SK-N-SH (cell line): Measurements from ENCODE around the gene C13orf46. TPM values are rescaled to one million over a fixed set of nuclear protein-coding genes. Genes with fewer than 3 reads are reported as not detected.

Source experiments
- CTCF ChIA-PET: fragments of 300-600, 350-600 bp; formaldehyde crosslinking; extraction: SDS; loops from one replicate; lab custom pipeline; 2021; lab: Yijun Ruan, JAX
- POLR2A ChIA-PET: fragments of 350-600 bp; sonication (Branson Sonifier 250); formaldehyde crosslinking; extraction: SDS; loops from one replicate; lab custom pipeline; 2020; ENCODE audit warnings: antibody characterized with exemption, inconsistent platforms; lab: Yijun Ruan, JAX
- DNase-seq: peaks from one replicate; pipeline ENCODE4 v3.0.0; 2012
- H2AFZ ChIP-seq: fragments of 200-600 bp; sonication (generic); 2 replicates; pipeline ENCODE4 v1.8.1; 2016; ENCODE audit warnings: antibody characterized with exemption, mild to moderate bottlenecking, low read depth
- H3F3A ChIP-seq: fragments of 200-600 bp; sonication (generic); replicated peaks from 2 replicates; pipeline ENCODE3; 2016; ENCODE audit warnings: antibody characterized with exemption, mild to moderate bottlenecking; ENCODE audit not compliant: insufficient read depth
- H3K27ac ChIP-seq, 2 experiments: fragments of 200-500 bp in 1 of 2; fragments of 200-600 bp in 1 of 2; sonication (Bioruptor generic) in 1 of 2; sonication (generic), shearing (Covaris generic) in 1 of 2; 2 replicates each; pipeline versions ENCODE4 v1.5.1 to v1.6.1; 2014 to 2016; ENCODE audit warnings: low read depth in 2 of 2, inconsistent platforms in 1 of 2, low read length in 1 of 2, mild to moderate bottlenecking in 1 of 2, mixed read lengths in 1 of 2
- H3K27me3 ChIP-seq: fragments of 200-600 bp; sonication (generic), shearing (Covaris generic); 2 replicates; pipeline ENCODE4 v1.6.1; 2016; ENCODE audit warnings: mixed run types; ENCODE audit not compliant: insufficient read depth
- H3K36me3 ChIP-seq, 2 experiments: fragments of 200-500 bp in 1 of 2; fragments of 200-600 bp in 1 of 2; sonication (Bioruptor generic) in 1 of 2; sonication (generic) in 1 of 2; replicated peaks in 1 of 2; 2 replicates each; pipeline versions ENCODE3 to v1.5.1; 2014 to 2016; ENCODE audit warnings: low read length in 1 of 2, mild to moderate bottlenecking in 1 of 2; ENCODE audit not compliant: insufficient read depth in 2 of 2, control insufficient read depth in 1 of 2
- H3K4me1 ChIP-seq, 2 experiments: fragments of 200-500 bp in 1 of 2; fragments of 200-600 bp in 1 of 2; sonication (Bioruptor generic) in 1 of 2; sonication (generic), shearing (Covaris generic) in 1 of 2; 2 replicates each; pipeline versions ENCODE4 v1.5.1 to v1.6.1; 2014 to 2016; ENCODE audit warnings: low read depth in 1 of 2, low read length in 1 of 2, mixed run types in 1 of 2; ENCODE audit not compliant: insufficient read depth in 2 of 2, control insufficient read depth in 1 of 2
- H3K4me2 ChIP-seq: fragments of 200-600 bp; sonication (generic), shearing (Covaris generic); 2 replicates; pipeline ENCODE4 v1.6.1; 2017; ENCODE audit warnings: mixed run types
- H3K4me3 ChIP-seq, 2 experiments: fragments of 200-500 bp in 1 of 2; fragments of 200-600 bp in 1 of 2; sonication (Bioruptor generic) in 1 of 2; sonication (generic), shearing (Covaris generic) in 1 of 2; 2 replicates each; pipeline versions ENCODE4 v1.5.1 to v1.8.1; 2014 to 2016; ENCODE audit warnings: low read depth in 2 of 2, inconsistent platforms in 1 of 2, low read length in 1 of 2, mild to moderate bottlenecking in 1 of 2, mixed read lengths in 1 of 2, moderate library complexity in 1 of 2
- H3K79me2 ChIP-seq: fragments of 200-600 bp; sonication (generic); 2 replicates; pipeline ENCODE4 v1.8.1; 2017; ENCODE audit warnings: mild to moderate bottlenecking; ENCODE audit not compliant: insufficient read depth
- H3K9ac ChIP-seq: fragments of 200-600 bp; sonication (generic); 2 replicates; pipeline ENCODE4 v1.6.1; 2017; ENCODE audit warnings: mixed run types
- H3K9me2 ChIP-seq: fragments of 200-600 bp; sonication (generic); 2 replicates; pipeline ENCODE4 v1.6.1; 2017; ENCODE audit warnings: mixed run types
- H3K9me3 ChIP-seq: fragments of 200-600 bp; sonication (generic); 2 replicates; pipeline ENCODE4 v1.6.1; 2017; ENCODE audit warnings: mixed run types, mild to moderate bottlenecking, moderate library complexity
- H4K20me1 ChIP-seq: fragments of 200-600 bp; sonication (generic); 2 replicates; pipeline ENCODE4 v1.6.1; 2017; ENCODE audit warnings: mild to moderate bottlenecking, mixed run types; ENCODE audit not compliant: insufficient read depth
- ELF1 ChIP-seq: IDR thresholded peaks from 2 replicates; pipeline ENCODE4 v1.4.0; 2012
- EZH2phosphoT487 ChIP-seq: fragments of 200-600 bp; sonication (generic); IDR thresholded peaks from 2 replicates; pipeline ENCODE4 v1.6.1; 2017; ENCODE audit warnings: low read depth, mixed run types, mild to moderate bottlenecking, antibody characterized with exemption, moderate library complexity, borderline replicate concordance
- FOXJ3 ChIP-seq: sonication (generic); formaldehyde crosslinking; IDR thresholded peaks from 2 replicates; pipeline ENCODE4 v1.5.1; 2020; ENCODE audit warnings: mild to moderate bottlenecking, missing genetic modification reagents
- FOXM1 ChIP-seq: IDR thresholded peaks from 2 replicates; pipeline ENCODE4 v1.4.0; 2012; ENCODE audit warnings: low read depth, mild to moderate bottlenecking
- GABPA ChIP-seq: IDR thresholded peaks from 2 replicates; pipeline ENCODE4 v1.4.0; 2012; ENCODE audit warnings: low read depth, mild to moderate bottlenecking
- GATA2 ChIP-seq: sonication (generic); formaldehyde crosslinking; IDR thresholded peaks from 2 replicates; pipeline ENCODE4 v1.5.0; 2020; ENCODE audit warnings: mild to moderate bottlenecking, missing genetic modification reagents
- IRF3 ChIP-seq: fragments of 150-350 bp; IDR thresholded peaks from 2 replicates; pipeline ENCODE4 v1.6.1; 2016; ENCODE audit warnings: mild to moderate bottlenecking, low read depth, low read length
- JUND ChIP-seq: IDR thresholded peaks from 2 replicates; pipeline ENCODE4 v1.4.0; 2012
- MAX ChIP-seq: IDR thresholded peaks from 2 replicates; pipeline ENCODE4 v1.4.0; 2012; ENCODE audit warnings: low read depth
- MEF2A ChIP-seq: IDR thresholded peaks from 2 replicates; pipeline ENCODE4 v1.4.0; 2012; ENCODE audit warnings: low read depth, borderline replicate concordance
- MXI1 ChIP-seq: IDR thresholded peaks from 2 replicates; pipeline ENCODE4 v1.6.1; 2012; ENCODE audit warnings: mild to moderate bottlenecking, low read depth, low read length, improper control_type of control experiment
- NFIC ChIP-seq: IDR thresholded peaks from 2 replicates; pipeline ENCODE4 v1.4.0; 2012; ENCODE audit warnings: borderline replicate concordance
- NRF1 ChIP-seq: IDR thresholded peaks from 2 replicates; pipeline ENCODE4 v1.6.1; 2012; ENCODE audit warnings: low read depth, mild to moderate bottlenecking, low read length
- PBX3 ChIP-seq: IDR thresholded peaks from 2 replicates; pipeline ENCODE4; 2012
- RAD21 ChIP-seq: IDR thresholded peaks from 2 replicates; pipeline ENCODE4 v1.6.1; 2012; ENCODE audit warnings: mild to moderate bottlenecking, low read length
- RCOR1 ChIP-seq: fragments of 150-350 bp; IDR thresholded peaks from 2 replicates; pipeline ENCODE4 v1.6.1; 2017; ENCODE audit warnings: antibody characterized with exemption, low read length
- REST ChIP-seq: IDR thresholded peaks from 2 replicates; pipeline ENCODE4 v1.6.1; 2012; ENCODE audit warnings: mild to moderate bottlenecking, low read depth, low read length, moderate library complexity
- RFX5 ChIP-seq: IDR thresholded peaks from 2 replicates; pipeline ENCODE4 v1.6.1; 2012; ENCODE audit warnings: mild to moderate bottlenecking, improper control_type of control experiment, low read length
- RXRA ChIP-seq: IDR thresholded peaks from 2 replicates; pipeline ENCODE4 v1.4.0; 2012; ENCODE audit warnings: low read depth, mild to moderate bottlenecking, borderline replicate concordance
- SIN3A ChIP-seq: IDR thresholded peaks from 2 replicates; pipeline ENCODE4 v1.6.1; 2012; ENCODE audit warnings: low read depth, mild to moderate bottlenecking, low read length, moderate library complexity, borderline replicate concordance
- SMC3 ChIP-seq: IDR thresholded peaks from 2 replicates; pipeline ENCODE4 v1.6.1; 2012; ENCODE audit warnings: low read depth, low read length, improper control_type of control experiment
- TAF1 ChIP-seq: IDR thresholded peaks from 2 replicates; pipeline ENCODE4 v1.6.1; 2012; ENCODE audit warnings: low read depth, mild to moderate bottlenecking, low read length, moderate library complexity, borderline replicate concordance
- TCF12 ChIP-seq: IDR thresholded peaks from 2 replicates; pipeline ENCODE4 v1.4.0; 2012
- WGBS: methylation state at CpG from one replicate; pipeline ENCODE4 v1.1.6; 2017; ENCODE audit warnings: low lambda C conversion rate; 5-methylcytosine and 5-hydroxymethylcytosine counted together
- polyA plus RNA-seq, 3 experiments: library from polyadenylated mRNA; depleted of rRNA; stranded (reverse); fragments of >200 nt; gene quantifications; 2 replicates each; pipeline ENCODE4 v1.2.3, GENCODE V29; 2012

Gene C13orf46
- polyA plus RNA-seq, 1 of the 3 experiments (the other 2 are of a cell fraction), result 1.7 TPM

GRCh38 chr13:114009590-114010400 lies 35.9 kb upstream of the C13orf46 start:
- no peaks in the 10 kb centered on the region for H3F3A ChIP-seq
- CTCF ChIA-PET, result no interaction called here
- POLR2A ChIA-PET, result no interaction called here
- no peaks in the 10 kb centered on the region for H3K79me2 ChIP-seq
- peaks cover 12 to 22% of the 10 kb centered on the region in 2 experiments for H3K36me3 ChIP-seq
- no peak overlapping the region for H2AFZ ChIP-seq
- no peaks in the 10 kb centered on the region for H4K20me1 ChIP-seq
- H3K4me2 ChIP-seq, result no peak overlapping the region
- no peaks in the 10 kb centered on the region for H3K27me3 ChIP-seq
- H3K9me2 ChIP-seq, result no peaks in the 10 kb centered on the region
- WGBS, result 93% methylated on average over 21 of the region's 31 CpGs
- H3K27ac ChIP-seq, result no peak overlapping the region
- no peak overlapping the region for H3K4me3 ChIP-seq
- no peak overlapping the region for H3K9ac ChIP-seq
- DNase-seq, result no peak
- no peak for TF ChIP-seq TCF12
- no peak for TF ChIP-seq RXRA
- TF ChIP-seq RAD21, result no peak
- TF ChIP-seq NRF1, result no peak
- no peak for TF ChIP-seq MXI1
- TF ChIP-seq SMC3, result no peak
- no peak for TF ChIP-seq JUND
- H3K4me1 ChIP-seq, result no peaks in the 10 kb centered on the region
- H3K9me3 ChIP-seq, result no peaks in the 10 kb centered on the region

GRCh38 chr13:114008964-114009589 lies 35.2 kb upstream of the C13orf46 start:
- no peaks in the 10 kb centered on the region for H4K20me1 ChIP-seq
- no peaks in the 10 kb centered on the region for H3F3A ChIP-seq
- POLR2A ChIA-PET, result no interaction called here
- H3K27me3 ChIP-seq, result no peaks in the 10 kb centered on the region
- CTCF ChIA-PET, result no interaction called here
- H3K4me2 ChIP-seq, result no peak overlapping the region
- DNase-seq, result no peak
- H3K9ac ChIP-seq, result no peak overlapping the region
- H2AFZ ChIP-seq, result no peak overlapping the region
- H3K79me2 ChIP-seq, result no peaks in the 10 kb centered on the region
- no peaks in the 10 kb centered on the region for H3K9me2 ChIP-seq
- H3K9me3 ChIP-seq, result no peaks in the 10 kb centered on the region
- H3K4me3 ChIP-seq, result no peak overlapping the region
- H3K4me1 ChIP-seq, result no peaks in the 10 kb centered on the region; a peak in 1 of 4 replicates
- H3K27ac ChIP-seq, result no peak overlapping the region
- H3K36me3 ChIP-seq, result peaks cover 12 to 21% of the 10 kb centered on the region in 2 experiments
- TF ChIP-seq SIN3A (no peak), GABPA (no peak), GATA2 (no peak), MAX (no peak), FOXM1 (no peak), ELF1 (no peak), NFIC (no peak), MEF2A (no peak), MXI1 (no peak), EZH2phosphoT487 (no peak), JUND (no peak), RFX5 (no peak), PBX3 (no peak), TCF12 (no peak), FOXJ3 (CRISPR knock-in tag) (no peak), REST (no peak), RCOR1 (no peak), IRF3 (no peak), RAD21 (no peak), TAF1 (no peak)
- 86% methylated on average over 20 of the region's 33 CpGs for WGBS
